Measurements from ENCODE around the gene SYNE4. TPM values are rescaled to one million over a fixed set of nuclear protein-coding genes. Genes with fewer than 3 reads are reported as not detected.

SYNE4 gene
- total and polyA plus RNA-seq, 2 of the 13 experiments (the other 11 are each of a cell fraction or from before 2014, with no cell fraction given), result 13.7 to 23.0 TPM

DNA sequence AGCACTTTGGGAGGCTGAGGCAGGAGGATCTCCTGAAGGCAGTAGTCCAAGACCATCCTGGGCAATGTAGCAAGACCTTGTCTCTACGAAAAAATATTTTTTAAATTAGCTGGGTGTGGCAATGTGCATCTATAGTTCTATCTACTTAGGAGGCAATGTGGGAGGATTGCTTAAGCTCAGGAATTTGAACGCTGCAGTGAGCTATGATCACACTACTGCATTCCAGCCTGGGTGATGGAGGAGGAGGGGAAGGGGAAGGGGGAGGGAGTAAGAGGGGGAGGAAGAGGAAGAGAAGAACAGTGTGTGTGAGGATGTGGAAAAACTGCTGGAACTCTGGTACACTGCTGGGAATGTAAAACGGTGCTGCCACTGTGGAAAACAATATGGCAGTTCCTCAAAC lies 33.2 kb upstream of the SYNE4 start (continued):
- TF ChIP-seq ZNF670 (CRISPR knock-in tag; IDR thresholded peaks at IDR 0.05; ENCODE audit: borderline replicate concordance), result 0 out of 2 replicates have a peak, but pooled peaks have one; percentile 36
- TF ChIP-seq, protein P1, sequence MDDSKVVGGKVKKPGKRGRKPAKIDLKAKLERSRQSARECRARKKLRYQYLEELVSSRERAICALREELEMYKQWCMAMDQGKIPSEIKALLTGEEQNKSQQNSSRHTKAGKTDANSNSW (CRISPR knock-in tag; IDR thresholded peaks at IDR 0.05; ENCODE audit: borderline replicate concordance), result no peak
- TF ChIP-seq ZFP62 (CRISPR knock-in tag; IDR thresholded peaks at IDR 0.05), result no peak
- TF ChIP-seq HDAC1 (CRISPR knock-in tag; IDR thresholded peaks at IDR 0.05), result peak; percentile 47; the same call in 1 of the 2 replicates
- no peak for TF ChIP-seq ZNF552 (CRISPR knock-in tag; IDR thresholded peaks at IDR 0.05; ENCODE audit: borderline replicate concordance)
- TF ChIP-seq, protein P2, sequence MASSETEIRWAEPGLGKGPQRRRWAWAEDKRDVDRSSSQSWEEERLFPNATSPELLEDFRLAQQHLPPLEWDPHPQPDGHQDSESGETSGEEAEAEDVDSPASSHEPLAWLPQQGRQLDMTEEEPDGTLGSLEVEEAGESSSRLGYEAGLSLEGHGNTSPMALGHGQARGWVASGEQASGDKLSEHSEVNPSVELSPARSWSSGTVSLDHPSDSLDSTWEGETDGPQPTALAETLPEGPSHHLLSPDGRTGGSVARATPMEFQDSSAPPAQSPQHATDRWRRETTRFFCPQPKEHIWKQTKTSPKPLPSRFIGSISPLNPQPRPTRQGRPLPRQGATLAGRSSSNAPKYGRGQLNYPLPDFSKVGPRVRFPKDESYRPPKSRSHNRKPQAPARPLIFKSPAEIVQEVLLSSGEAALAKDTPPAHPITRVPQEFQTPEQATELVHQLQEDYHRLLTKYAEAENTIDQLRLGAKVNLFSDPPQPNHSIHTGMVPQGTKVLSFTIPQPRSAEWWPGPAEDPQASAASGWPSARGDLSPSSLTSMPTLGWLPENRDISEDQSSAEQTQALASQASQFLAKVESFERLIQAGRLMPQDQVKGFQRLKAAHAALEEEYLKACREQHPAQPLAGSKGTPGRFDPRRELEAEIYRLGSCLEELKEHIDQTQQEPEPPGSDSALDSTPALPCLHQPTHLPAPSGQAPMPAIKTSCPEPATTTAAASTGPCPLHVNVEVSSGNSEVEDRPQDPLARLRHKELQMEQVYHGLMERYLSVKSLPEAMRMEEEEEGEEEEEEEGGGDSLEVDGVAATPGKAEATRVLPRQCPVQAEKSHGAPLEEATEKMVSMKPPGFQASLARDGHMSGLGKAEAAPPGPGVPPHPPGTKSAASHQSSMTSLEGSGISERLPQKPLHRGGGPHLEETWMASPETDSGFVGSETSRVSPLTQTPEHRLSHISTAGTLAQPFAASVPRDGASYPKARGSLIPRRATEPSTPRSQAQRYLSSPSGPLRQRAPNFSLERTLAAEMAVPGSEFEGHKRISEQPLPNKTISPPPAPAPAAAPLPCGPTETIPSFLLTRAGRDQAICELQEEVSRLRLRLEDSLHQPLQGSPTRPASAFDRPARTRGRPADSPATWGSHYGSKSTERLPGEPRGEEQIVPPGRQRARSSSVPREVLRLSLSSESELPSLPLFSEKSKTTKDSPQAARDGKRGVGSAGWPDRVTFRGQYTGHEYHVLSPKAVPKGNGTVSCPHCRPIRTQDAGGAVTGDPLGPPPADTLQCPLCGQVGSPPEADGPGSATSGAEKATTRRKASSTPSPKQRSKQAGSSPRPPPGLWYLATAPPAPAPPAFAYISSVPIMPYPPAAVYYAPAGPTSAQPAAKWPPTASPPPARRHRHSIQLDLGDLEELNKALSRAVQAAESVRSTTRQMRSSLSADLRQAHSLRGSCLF (CRISPR knock-in tag; IDR thresholded peaks at IDR 0.05; ENCODE audit: borderline replicate concordance), result no peak
- TF ChIP-seq MAX (IDR thresholded peaks at IDR 0.05), result 0 out of 2 replicates have a peak, but pooled peaks have one; percentile 17
- TF ChIP-seq, protein P3, sequence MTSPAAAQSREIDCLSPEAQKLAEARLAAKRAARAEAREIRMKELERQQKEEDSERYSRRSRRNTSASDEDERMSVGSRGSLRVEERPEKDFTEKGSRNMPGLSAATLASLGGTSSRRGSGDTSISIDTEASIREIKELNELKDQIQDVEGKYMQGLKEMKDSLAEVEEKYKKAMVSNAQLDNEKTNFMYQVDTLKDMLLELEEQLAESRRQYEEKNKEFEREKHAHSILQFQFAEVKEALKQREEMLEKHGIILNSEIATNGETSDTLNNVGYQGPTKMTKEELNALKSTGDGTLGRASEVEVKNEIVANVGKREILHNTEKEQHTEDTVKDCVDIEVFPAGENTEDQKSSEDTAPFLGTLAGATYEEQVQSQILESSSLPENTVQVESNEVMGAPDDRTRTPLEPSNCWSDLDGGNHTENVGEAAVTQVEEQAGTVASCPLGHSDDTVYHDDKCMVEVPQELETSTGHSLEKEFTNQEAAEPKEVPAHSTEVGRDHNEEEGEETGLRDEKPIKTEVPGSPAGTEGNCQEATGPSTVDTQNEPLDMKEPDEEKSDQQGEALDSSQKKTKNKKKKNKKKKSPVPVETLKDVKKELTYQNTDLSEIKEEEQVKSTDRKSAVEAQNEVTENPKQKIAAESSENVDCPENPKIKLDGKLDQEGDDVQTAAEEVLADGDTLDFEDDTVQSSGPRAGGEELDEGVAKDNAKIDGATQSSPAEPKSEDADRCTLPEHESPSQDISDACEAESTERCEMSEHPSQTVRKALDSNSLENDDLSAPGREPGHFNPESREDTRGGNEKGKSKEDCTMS (CRISPR knock-in tag; conservative IDR thresholded peaks at IDR 0.05), result no peak
- no peak for TF ChIP-seq RELA (CRISPR knock-in tag; IDR thresholded peaks at IDR 0.05)
- no peak for TF ChIP-seq ZNF558 (CRISPR knock-in tag; IDR thresholded peaks at IDR 0.05; ENCODE audit: borderline replicate concordance)
- TF ChIP-seq PRPF4 (IDR thresholded peaks at IDR 0.05; ENCODE audit: low read depth, low read length, poor library complexity, severe bottlenecking), result no peak
- TF ChIP-seq MAFG (CRISPR knock-in tag; IDR thresholded peaks at IDR 0.05), result no peak
- no peak for TF ChIP-seq U2AF2 (IDR thresholded peaks at IDR 0.05; ENCODE audit: low read depth, low read length)
- TF ChIP-seq, protein P4, sequence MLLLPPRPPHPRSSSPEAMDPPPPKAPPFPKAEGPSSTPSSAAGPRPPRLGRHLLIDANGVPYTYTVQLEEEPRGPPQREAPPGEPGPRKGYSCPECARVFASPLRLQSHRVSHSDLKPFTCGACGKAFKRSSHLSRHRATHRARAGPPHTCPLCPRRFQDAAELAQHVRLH (CRISPR knock-in tag; IDR thresholded peaks at IDR 0.05; ENCODE audit: borderline replicate concordance, low read depth), result no peak
- TF ChIP-seq TAF15 (IDR thresholded peaks at IDR 0.05; ENCODE audit: low read depth, low read length, poor library complexity, severe bottlenecking), result no peak
- no peak for TF ChIP-seq ZNF225 (CRISPR knock-in tag; IDR thresholded peaks at IDR 0.05)
- TF ChIP-seq SALL1 (CRISPR knock-in tag; IDR thresholded peaks at IDR 0.05), result no peak
- no peak for TF ChIP-seq CCDC6 (CRISPR knock-in tag; IDR thresholded peaks at IDR 0.05)
- TF ChIP-seq, protein P5, sequence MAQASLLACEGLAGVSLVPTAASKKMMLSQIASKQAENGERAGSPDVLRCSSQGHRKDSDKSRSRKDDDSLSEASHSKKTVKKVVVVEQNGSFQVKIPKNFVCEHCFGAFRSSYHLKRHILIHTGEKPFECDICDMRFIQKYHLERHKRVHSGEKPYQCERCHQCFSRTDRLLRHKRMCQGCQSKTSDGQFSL (CRISPR knock-in tag; IDR thresholded peaks at IDR 0.05), result no peak
- no peak for TF ChIP-seq CBX2 (IDR thresholded peaks at IDR 0.05; ENCODE audit: low read depth, low read length)
- TF ChIP-seq CBX2 (CRISPR knock-in tag; IDR thresholded peaks at IDR 0.05; ENCODE audit: low read depth), result no peak
- TF ChIP-seq, protein P6, sequence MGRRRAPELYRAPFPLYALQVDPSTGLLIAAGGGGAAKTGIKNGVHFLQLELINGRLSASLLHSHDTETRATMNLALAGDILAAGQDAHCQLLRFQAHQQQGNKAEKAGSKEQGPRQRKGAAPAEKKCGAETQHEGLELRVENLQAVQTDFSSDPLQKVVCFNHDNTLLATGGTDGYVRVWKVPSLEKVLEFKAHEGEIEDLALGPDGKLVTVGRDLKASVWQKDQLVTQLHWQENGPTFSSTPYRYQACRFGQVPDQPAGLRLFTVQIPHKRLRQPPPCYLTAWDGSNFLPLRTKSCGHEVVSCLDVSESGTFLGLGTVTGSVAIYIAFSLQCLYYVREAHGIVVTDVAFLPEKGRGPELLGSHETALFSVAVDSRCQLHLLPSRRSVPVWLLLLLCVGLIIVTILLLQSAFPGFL (CRISPR knock-in tag; IDR thresholded peaks at IDR 0.05), result no peak

Data from HepG2 (cell line).